Ectodermal cell (in vitro differentiated cells): Measurements from ENCODE around the gene SCAMP2.

Source experiments
- H3K27ac ChIP-seq: 2 replicates; pipeline ENCODE4 v1.7.0; 2013; ENCODE audit warnings: mild to moderate bottlenecking, low read depth, low read length; ENCODE audit not compliant: insufficient read depth, poor library complexity, severe bottlenecking
- H3K27me3 ChIP-seq: 2 replicates; pipeline ENCODE4 v1.7.0; 2013; ENCODE audit warnings: mild to moderate bottlenecking, low read length; ENCODE audit not compliant: insufficient read depth, control insufficient read depth, poor library complexity, severe bottlenecking
- H3K36me3 ChIP-seq: one replicate; pipeline ENCODE4 v1.7.0; 2013; ENCODE audit warnings: low read length; ENCODE audit not compliant: control insufficient read depth, insufficient read depth
- H3K4me1 ChIP-seq: one replicate; pipeline ENCODE4 v1.7.0; 2013; ENCODE audit warnings: low read length; ENCODE audit not compliant: control insufficient read depth, insufficient read depth
- H3K4me3 ChIP-seq: 2 replicates; pipeline ENCODE4 v1.7.0; 2013; ENCODE audit warnings: low read depth, low read length, control low read depth; ENCODE audit not compliant: insufficient read depth
- H3K9me3 ChIP-seq: 2 replicates; pipeline ENCODE4 v1.7.0; 2013; ENCODE audit warnings: mild to moderate bottlenecking, low read length, moderate library complexity; ENCODE audit not compliant: control insufficient read depth
- WGBS, 2 experiments: methylation state at CpG; one replicate each; pipeline ENCODE4 v1.1.7; 2013; ENCODE audit warnings: missing lambda C conversion rate in 2 of 2; 5-methylcytosine and 5-hydroxymethylcytosine counted together

Gene SCAMP2

GRCh38 chr15:74808840-74809229 lies 64.3 kb downstream of the SCAMP2 start:
- no peak overlapping the region for H3K4me3 ChIP-seq
- no peaks in the 10 kb centered on the region for H3K36me3 ChIP-seq
- 66 to 70% methylated on average over 4 of the region's 4 CpGs for WGBS, 2 experiments
- no peak overlapping the region for H3K27ac ChIP-seq
- peaks cover 5% of the 10 kb centered on the region for H3K4me1 ChIP-seq
- H3K9me3 ChIP-seq = no peaks in the 10 kb centered on the region
- H3K27me3 ChIP-seq = no peaks in the 10 kb centered on the region

GRCh38 chr15:74808078-74808839 lies 64.9 kb downstream of the SCAMP2 start:
- 92 to 93% methylated on average over 18 of the region's 18 CpGs for WGBS, 2 experiments
- Histone ChIP-seq H3K4me1 (peaks cover 5% of the 10 kb centered on the region), H3K4me3 (no peak overlapping the region), H3K9me3 (no peaks in the 10 kb centered on the region), H3K36me3 (peaks cover 2% of the 10 kb centered on the region), H3K27ac (no peak overlapping the region), H3K27me3 (no peaks in the 10 kb centered on the region)

GRCh38 chr15:74807282-74807681 lies 65.9 kb downstream of the SCAMP2 start:
- H3K9me3 ChIP-seq = no peaks in the 10 kb centered on the region
- no peak overlapping the region for H3K4me3 ChIP-seq
- 80 to 83% methylated on average over 5 of the region's 5 CpGs for WGBS, 2 experiments
- peaks cover 5% of the 10 kb centered on the region for H3K4me1 ChIP-seq
- H3K27ac ChIP-seq = no peak overlapping the region
- H3K27me3 ChIP-seq = no peaks in the 10 kb centered on the region
- H3K36me3 ChIP-seq = peaks cover 7% of the 10 kb centered on the region

- H3K27me3 ChIP-seq = no peaks in the 10 kb centered on the region
- 84 to 85% methylated on average over 6 of the region's 6 CpGs for WGBS, 2 experiments
- H3K4me1 ChIP-seq = peaks cover 5% of the 10 kb centered on the region
- H3K27ac ChIP-seq = no peak overlapping the region
- no peak overlapping the region for H3K4me3 ChIP-seq
- H3K36me3 ChIP-seq = peaks cover 21% of the 10 kb centered on the region
- H3K9me3 ChIP-seq = no peaks in the 10 kb centered on the region
These were observed 68.2 kb downstream of the SCAMP2 start for GRCh38 chr15:74804935-74805334.

GRCh38 chr15:74802862-74803447 lies 70.2 kb downstream of the SCAMP2 start:
- Histone ChIP-seq H3K9me3 (no peaks in the 10 kb centered on the region), H3K36me3 (peaks cover 21% of the 10 kb centered on the region), H3K4me3 (no peak overlapping the region), H3K27me3 (no peaks in the 10 kb centered on the region), H3K4me1 (no peaks in the 10 kb centered on the region), H3K27ac (no peak overlapping the region)
- WGBS, 2 experiments = 95 to 96% methylated on average over 31 of the region's 31 CpGs

GRCh38 chr15:74802290-74802689 lies 70.9 kb downstream of the SCAMP2 start:
- 96% methylated on average over 20 of the region's 20 CpGs for WGBS, 2 experiments
- H3K4me1 ChIP-seq = no peaks in the 10 kb centered on the region
- H3K4me3 ChIP-seq = no peak overlapping the region
- H3K36me3 ChIP-seq = peaks cover 21% of the 10 kb centered on the region
- no peaks in the 10 kb centered on the region for H3K27me3 ChIP-seq
- no peak overlapping the region for H3K27ac ChIP-seq
- no peaks in the 10 kb centered on the region for H3K9me3 ChIP-seq

GRCh38 chr15:74801311-74801997 lies 71.7 kb downstream of the SCAMP2 start:
- 95% methylated on average over 18 of the region's 18 CpGs for WGBS, 2 experiments
- Histone ChIP-seq H3K36me3 (peaks cover 21% of the 10 kb centered on the region), H3K4me3 (no peak overlapping the region), H3K27ac (no peak overlapping the region), H3K9me3 (no peaks in the 10 kb centered on the region), H3K27me3 (no peaks in the 10 kb centered on the region), H3K4me1 (no peaks in the 10 kb centered on the region)

- Histone ChIP-seq H3K4me1 (no peaks in the 10 kb centered on the region), H3K4me3 (no peak overlapping the region), H3K27me3 (no peaks in the 10 kb centered on the region), H3K36me3 (peaks cover 21% of the 10 kb centered on the region), H3K9me3 (no peaks in the 10 kb centered on the region), H3K27ac (no peak overlapping the region)
- 92 to 94% methylated on average over 20 of the region's 20 CpGs for WGBS, 2 experiments
These were observed 72.5 kb downstream of the SCAMP2 start for GRCh38 chr15:74800559-74801094.

GRCh38 chr15:74799856-74800558 lies 73.2 kb downstream of the SCAMP2 start:
- Histone ChIP-seq H3K4me1 (no peaks in the 10 kb centered on the region), H3K9me3 (no peaks in the 10 kb centered on the region), H3K4me3 (no peak overlapping the region), H3K27ac (no peak overlapping the region), H3K36me3 (peaks cover 21% of the 10 kb centered on the region), H3K27me3 (no peaks in the 10 kb centered on the region)
- 62 to 63% methylated on average over 18 of the region's 18 CpGs for WGBS, 2 experiments
